ENCODE measurements around the gene PTPN18.

DNA sequence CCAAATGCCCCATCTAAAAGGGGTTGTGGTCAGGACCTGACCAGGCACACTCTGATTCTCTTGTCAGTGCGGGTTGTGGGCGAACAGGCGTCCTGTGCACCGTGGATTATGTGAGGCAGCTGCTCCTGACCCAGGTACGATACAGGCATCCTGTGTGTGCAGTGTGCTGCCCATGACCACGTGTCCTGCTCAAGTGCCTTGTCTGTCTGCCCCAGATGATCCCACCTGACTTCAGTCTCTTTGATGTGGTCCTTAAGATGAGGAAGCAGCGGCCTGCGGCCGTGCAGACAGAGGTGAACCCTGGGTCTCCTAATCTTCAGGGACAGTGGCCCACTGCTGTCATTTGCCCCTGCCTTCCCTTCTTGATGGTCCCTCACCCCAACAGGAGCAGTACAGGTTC lies 14.6 kb downstream of the PTPN18 start:
- TF ChIP-seq, protein P1, sequence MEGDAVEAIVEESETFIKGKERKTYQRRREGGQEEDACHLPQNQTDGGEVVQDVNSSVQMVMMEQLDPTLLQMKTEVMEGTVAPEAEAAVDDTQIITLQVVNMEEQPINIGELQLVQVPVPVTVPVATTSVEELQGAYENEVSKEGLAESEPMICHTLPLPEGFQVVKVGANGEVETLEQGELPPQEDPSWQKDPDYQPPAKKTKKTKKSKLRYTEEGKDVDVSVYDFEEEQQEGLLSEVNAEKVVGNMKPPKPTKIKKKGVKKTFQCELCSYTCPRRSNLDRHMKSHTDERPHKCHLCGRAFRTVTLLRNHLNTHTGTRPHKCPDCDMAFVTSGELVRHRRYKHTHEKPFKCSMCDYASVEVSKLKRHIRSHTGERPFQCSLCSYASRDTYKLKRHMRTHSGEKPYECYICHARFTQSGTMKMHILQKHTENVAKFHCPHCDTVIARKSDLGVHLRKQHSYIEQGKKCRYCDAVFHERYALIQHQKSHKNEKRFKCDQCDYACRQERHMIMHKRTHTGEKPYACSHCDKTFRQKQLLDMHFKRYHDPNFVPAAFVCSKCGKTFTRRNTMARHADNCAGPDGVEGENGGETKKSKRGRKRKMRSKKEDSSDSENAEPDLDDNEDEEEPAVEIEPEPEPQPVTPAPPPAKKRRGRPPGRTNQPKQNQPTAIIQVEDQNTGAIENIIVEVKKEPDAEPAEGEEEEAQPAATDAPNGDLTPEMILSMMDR (IDR thresholded peaks at IDR 0.05) = no peak
- no peak for TF ChIP-seq POLR2AphosphoS5 (IDR thresholded peaks at IDR 0.05)
- no peak for TF ChIP-seq POLR2A (IDR thresholded peaks at IDR 0.05)

All from sigmoid colon (tissue), 4 donors.